GM12874 (cell line): ENCODE measurements around the gene KRTAP10-10.

Experiments used
- CTCF ChIP-seq: IDR thresholded peaks from 2 replicates; pipeline ENCODE4 v1.5.1; 2011; ENCODE audit warnings: low read depth, mild to moderate bottlenecking, control low read depth, low read length, moderate library complexity; ENCODE audit not compliant: insufficient read depth

KRTAP10-10 gene

GRCh38 chr21:44677881-44678280 is 40.7 kb downstream of the KRTAP10-10 start:
- no peak for TF ChIP-seq CTCF

GRCh38 chr21:44681152-44681551 is 44.0 kb downstream of the KRTAP10-10 start:
- no peak for TF ChIP-seq CTCF

- no peak for TF ChIP-seq CTCF
These were observed 44.9 kb downstream of the KRTAP10-10 start, which contains the start of gene KRTAP12-1 for GRCh38 chr21:44681861-44682579. TSS of gene KRTAP12-1 (minus strand) at chr21:44682163. CDS start at chr21:44682123, 40 bp downstream.

GRCh38 chr21:44682580-44683151 is 45.5 kb downstream of the KRTAP10-10 start:
- no peak for TF ChIP-seq CTCF

- no peak for TF ChIP-seq CTCF
These were observed 46.9 kb downstream of the KRTAP10-10 start for GRCh38 chr21:44684077-44684476.

- no peak for TF ChIP-seq CTCF
These were observed 47.3 kb downstream of the KRTAP10-10 start for GRCh38 chr21:44684483-44684882.

GRCh38 chr21:44686000-44686781 is 49.0 kb downstream of the KRTAP10-10 start:
- TF ChIP-seq CTCF, result no peak
